ENCODE data around the gene POLG2. TPM values are rescaled to one million over a fixed set of nuclear protein-coding genes. Genes with fewer than 3 reads are reported as not detected.
"Not testable (repeated sequence)": the region's sequence is repeated elsewhere in the genome, so short reads cannot be mapped to it uniquely, and the experiment has no call there.

POLG2 gene
- total RNA-seq, 1 donor from 2014 or later: 21.3 TPM

- H3K4me1 Mint-ChIP-seq (ENCODE audit: unreplicated experiment): no peaks in the 10 kb centered on the region
- H3K27ac Mint-ChIP-seq (ENCODE audit: unreplicated experiment): no peak overlapping the region
- no peak for DNase-seq (ENCODE audit: low spot score)
- H3K36me3 Mint-ChIP-seq (ENCODE audit: low read depth, unreplicated experiment): peaks cover 12% of the 10 kb centered on the region
- TF ChIP-seq, protein P1, sequence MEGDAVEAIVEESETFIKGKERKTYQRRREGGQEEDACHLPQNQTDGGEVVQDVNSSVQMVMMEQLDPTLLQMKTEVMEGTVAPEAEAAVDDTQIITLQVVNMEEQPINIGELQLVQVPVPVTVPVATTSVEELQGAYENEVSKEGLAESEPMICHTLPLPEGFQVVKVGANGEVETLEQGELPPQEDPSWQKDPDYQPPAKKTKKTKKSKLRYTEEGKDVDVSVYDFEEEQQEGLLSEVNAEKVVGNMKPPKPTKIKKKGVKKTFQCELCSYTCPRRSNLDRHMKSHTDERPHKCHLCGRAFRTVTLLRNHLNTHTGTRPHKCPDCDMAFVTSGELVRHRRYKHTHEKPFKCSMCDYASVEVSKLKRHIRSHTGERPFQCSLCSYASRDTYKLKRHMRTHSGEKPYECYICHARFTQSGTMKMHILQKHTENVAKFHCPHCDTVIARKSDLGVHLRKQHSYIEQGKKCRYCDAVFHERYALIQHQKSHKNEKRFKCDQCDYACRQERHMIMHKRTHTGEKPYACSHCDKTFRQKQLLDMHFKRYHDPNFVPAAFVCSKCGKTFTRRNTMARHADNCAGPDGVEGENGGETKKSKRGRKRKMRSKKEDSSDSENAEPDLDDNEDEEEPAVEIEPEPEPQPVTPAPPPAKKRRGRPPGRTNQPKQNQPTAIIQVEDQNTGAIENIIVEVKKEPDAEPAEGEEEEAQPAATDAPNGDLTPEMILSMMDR (IDR thresholded peaks at IDR 0.05; ENCODE audit: unreplicated experiment): no peak
- no peak overlapping the region for H3K4me3 Mint-ChIP-seq (ENCODE audit: unreplicated experiment)
- no peaks in the 10 kb centered on the region for H3K9me3 Mint-ChIP-seq (ENCODE audit: unreplicated experiment)
- peaks cover 1% of the 10 kb centered on the region for H3K27me3 Mint-ChIP-seq (ENCODE audit: unreplicated experiment)
Observed at GRCh38 chr17:64480951-64481350, 15.9 kb downstream of the POLG2 start.

DNA sequence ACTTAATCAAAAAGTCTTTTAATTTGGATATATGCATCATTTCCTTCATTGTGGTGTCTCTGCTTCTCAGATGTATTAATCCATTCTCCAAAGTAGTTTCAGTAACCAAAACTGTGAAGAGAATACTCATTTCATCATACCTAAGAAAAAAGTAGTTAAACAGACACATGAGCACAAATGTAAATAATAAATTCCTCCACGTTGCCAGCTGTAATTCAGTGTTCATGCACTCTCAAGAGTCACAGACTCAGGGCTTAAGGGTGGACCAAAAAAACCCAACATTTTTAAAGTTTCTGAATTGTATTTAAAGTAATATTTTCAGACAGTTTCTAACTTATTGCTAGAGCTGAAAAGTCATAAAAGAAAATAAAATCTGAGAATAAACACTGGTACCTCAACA lies 19.0 kb downstream of the POLG2 start:
- H3K9me3 Mint-ChIP-seq (ENCODE audit: unreplicated experiment): no peaks in the 10 kb centered on the region
- no peak overlapping the region for H3K4me3 Mint-ChIP-seq (ENCODE audit: unreplicated experiment)
- peaks cover 2% of the 10 kb centered on the region for H3K4me1 Mint-ChIP-seq (ENCODE audit: unreplicated experiment)
- no peaks in the 10 kb centered on the region for H3K36me3 Mint-ChIP-seq (ENCODE audit: low read depth, unreplicated experiment)
- TF ChIP-seq, protein P1 (IDR thresholded peaks at IDR 0.05; ENCODE audit: unreplicated experiment): no peak
- no peak for DNase-seq (ENCODE audit: low spot score)
- H3K27me3 Mint-ChIP-seq (ENCODE audit: unreplicated experiment): no peaks in the 10 kb centered on the region
- H3K27ac Mint-ChIP-seq (ENCODE audit: unreplicated experiment): no peak overlapping the region

GRCh38 chr17:64472564-64472963 lies 24.3 kb downstream of the POLG2 start:
- peaks cover 2% of the 10 kb centered on the region for H3K4me1 Mint-ChIP-seq (ENCODE audit: unreplicated experiment)
- no peak overlapping the region for H3K4me3 Mint-ChIP-seq (ENCODE audit: unreplicated experiment)
- H3K27ac Mint-ChIP-seq (ENCODE audit: unreplicated experiment): no peak overlapping the region
- TF ChIP-seq, protein P1 (IDR thresholded peaks at IDR 0.05; ENCODE audit: unreplicated experiment): no peak
- H3K36me3 Mint-ChIP-seq (ENCODE audit: low read depth, unreplicated experiment): no peaks in the 10 kb centered on the region
- H3K27me3 Mint-ChIP-seq (ENCODE audit: unreplicated experiment): no peaks in the 10 kb centered on the region
- H3K9me3 Mint-ChIP-seq (ENCODE audit: unreplicated experiment): no peaks in the 10 kb centered on the region
- DNase-seq (ENCODE audit: low spot score): no peak

DNA sequence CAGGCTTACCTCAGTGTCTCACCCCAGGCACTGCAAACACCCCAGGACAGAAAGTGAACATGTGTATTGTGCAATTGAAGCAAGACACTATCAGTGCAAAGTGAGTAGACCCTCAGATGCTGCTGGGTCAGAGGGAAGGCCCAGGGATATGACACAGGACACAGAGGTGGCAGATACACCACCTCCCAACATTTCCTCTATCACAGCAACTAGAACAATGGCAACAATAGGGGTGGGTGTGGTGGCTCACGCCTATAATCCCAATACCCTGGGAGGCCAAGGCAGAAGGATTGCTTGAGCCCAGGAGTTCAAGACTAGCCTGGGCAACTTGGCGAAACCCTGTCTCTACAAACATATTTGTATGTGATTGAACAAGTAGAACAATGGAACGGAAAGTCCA lies 25.4 kb downstream of the POLG2 start:
- Mint-ChIP-seq H3K4me1 (ENCODE audit: unreplicated experiment) (peaks cover 2% of the 10 kb centered on the region), H3K4me3 (ENCODE audit: unreplicated experiment) (no peak overlapping the region), H3K27ac (ENCODE audit: unreplicated experiment) (no peak overlapping the region), H3K36me3 (ENCODE audit: low read depth, unreplicated experiment) (peaks cover 1% of the 10 kb centered on the region), H3K9me3 (ENCODE audit: unreplicated experiment) (no peaks in the 10 kb centered on the region), H3K27me3 (ENCODE audit: unreplicated experiment) (no peaks in the 10 kb centered on the region)
- TF ChIP-seq, protein P1 (IDR thresholded peaks at IDR 0.05; ENCODE audit: unreplicated experiment): no peak
- no peak for DNase-seq (ENCODE audit: low spot score)

DNA sequence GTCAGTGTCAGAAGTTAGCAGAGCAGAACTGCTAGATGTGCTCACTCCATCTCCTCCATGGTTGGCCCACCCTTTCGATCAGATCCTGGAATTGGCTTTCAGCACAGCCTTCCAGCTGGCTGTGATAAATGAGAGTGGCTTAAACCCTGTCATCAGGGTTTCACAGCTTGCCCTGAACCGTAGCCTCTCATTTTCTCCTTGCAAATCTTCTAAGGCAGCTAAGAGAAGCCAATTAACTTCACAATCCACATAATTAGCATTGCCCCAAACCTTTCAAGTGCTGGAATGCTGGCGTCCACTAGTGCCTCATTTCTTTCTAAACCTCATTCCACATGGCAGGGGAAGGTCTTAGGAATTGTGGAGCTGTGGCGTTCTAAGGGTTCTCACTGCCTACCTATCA lies 26.2 kb downstream of the POLG2 start:
- DNase-seq (ENCODE audit: low spot score): no peak
- H3K4me1 Mint-ChIP-seq (ENCODE audit: unreplicated experiment): peaks cover 2% of the 10 kb centered on the region
- TF ChIP-seq, protein P1 (IDR thresholded peaks at IDR 0.05; ENCODE audit: unreplicated experiment): no peak
- peaks cover 4% of the 10 kb centered on the region for H3K36me3 Mint-ChIP-seq (ENCODE audit: low read depth, unreplicated experiment)
- no peaks in the 10 kb centered on the region for H3K27me3 Mint-ChIP-seq (ENCODE audit: unreplicated experiment)
- H3K9me3 Mint-ChIP-seq (ENCODE audit: unreplicated experiment): no peaks in the 10 kb centered on the region
- H3K27ac Mint-ChIP-seq (ENCODE audit: unreplicated experiment): peak overlapping the region; percentile 48
- no peak overlapping the region for H3K4me3 Mint-ChIP-seq (ENCODE audit: unreplicated experiment)

DNA sequence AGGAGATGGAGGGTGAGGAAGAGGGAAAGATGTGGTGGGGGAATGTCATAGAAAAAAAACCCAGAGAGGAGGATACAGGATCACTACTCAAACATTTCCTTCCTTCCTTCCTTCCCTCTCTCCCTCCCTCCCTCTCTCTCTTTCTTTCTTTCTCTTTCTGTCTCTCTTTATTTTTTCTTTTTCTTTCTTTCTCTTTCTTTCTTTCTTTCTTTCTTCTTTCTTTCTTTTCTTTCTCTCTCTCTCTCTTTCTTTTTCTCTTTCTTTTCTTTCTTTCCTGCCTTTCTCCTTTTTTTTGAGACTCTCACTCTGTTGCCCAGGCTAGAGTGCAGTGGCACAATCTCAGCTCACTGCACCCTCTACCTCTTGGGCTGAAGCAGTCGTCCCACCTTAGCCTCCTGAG lies 30.0 kb downstream of the POLG2 start:
- H3K4me1 Mint-ChIP-seq (ENCODE audit: unreplicated experiment); H3K4me3 Mint-ChIP-seq (ENCODE audit: unreplicated experiment); DNase-seq (ENCODE audit: low spot score); H3K27ac Mint-ChIP-seq (ENCODE audit: unreplicated experiment); H3K27me3 Mint-ChIP-seq (ENCODE audit: unreplicated experiment); H3K9me3 Mint-ChIP-seq (ENCODE audit: unreplicated experiment); H3K36me3 Mint-ChIP-seq (ENCODE audit: low read depth, unreplicated experiment): not testable (repeated sequence)
